ENCODE results near the gene MNX1.

Gene MNX1

GRCh38 chr7:157044147-157044687 lies 33.8 kb upstream of the MNX1 start:
- no peaks in the 10 kb centered on the region for H3K36me3 ChIP-seq (ENCODE audit: insufficient read depth, low read length)
- no peak overlapping the region for H3K4me3 ChIP-seq (ENCODE audit: low read length)
- no peak overlapping the region for H3K9ac ChIP-seq (ENCODE audit: low read depth, low read length)

GRCh38 chr7:157043745-157044144 lies 33.3 kb upstream of the MNX1 start:
- Histone ChIP-seq H3K9ac (ENCODE audit: low read depth, low read length) (no peak overlapping the region), H3K4me1 (ENCODE audit: control insufficient read depth, insufficient read depth, low read length) (no peaks in the 10 kb centered on the region), H3K27me3 (ENCODE audit: control insufficient read depth, insufficient read depth, low read length) (no peaks in the 10 kb centered on the region), H3K4me3 (ENCODE audit: low read length) (no peak overlapping the region), H3K4me2 (ENCODE audit: low read length) (no peak overlapping the region), H3K9me3 (replicated peaks; ENCODE audit: low read length) (no peaks in the 10 kb centered on the region), H3K36me3 (ENCODE audit: insufficient read depth, low read length) (no peaks in the 10 kb centered on the region)

More at GRCh38 chr7:157044147-157044687, 33.8 kb upstream of the MNX1 start:
- H3K27me3 ChIP-seq (ENCODE audit: control insufficient read depth, insufficient read depth, low read length): no peaks in the 10 kb centered on the region
- H3K4me2 ChIP-seq (ENCODE audit: low read length): no peak overlapping the region
- H3K9me3 ChIP-seq (replicated peaks; ENCODE audit: low read length): no peaks in the 10 kb centered on the region
- H3K4me1 ChIP-seq (ENCODE audit: control insufficient read depth, insufficient read depth, low read length): no peaks in the 10 kb centered on the region

GRCh38 chr7:157041514-157042277 lies 31.2 kb upstream of the MNX1 start:
- H3K4me3 ChIP-seq (ENCODE audit: low read length): no peak overlapping the region
- H3K9me3 ChIP-seq (replicated peaks; ENCODE audit: low read length): no peaks in the 10 kb centered on the region
- no peak overlapping the region for H3K4me2 ChIP-seq (ENCODE audit: low read length)
- no peaks in the 10 kb centered on the region for H3K36me3 ChIP-seq (ENCODE audit: insufficient read depth, low read length)
- no peaks in the 10 kb centered on the region for H3K27me3 ChIP-seq (ENCODE audit: control insufficient read depth, insufficient read depth, low read length)
- H3K9ac ChIP-seq (ENCODE audit: low read depth, low read length): no peak overlapping the region
- no peaks in the 10 kb centered on the region for H3K4me1 ChIP-seq (ENCODE audit: control insufficient read depth, insufficient read depth, low read length)

- Histone ChIP-seq H3K4me3 (ENCODE audit: low read length) (no peak overlapping the region), H3K9me3 (replicated peaks; ENCODE audit: low read length) (no peaks in the 10 kb centered on the region), H3K4me2 (ENCODE audit: low read length) (no peak overlapping the region), H3K9ac (ENCODE audit: low read depth, low read length) (no peak overlapping the region), H3K4me1 (ENCODE audit: control insufficient read depth, insufficient read depth, low read length) (no peaks in the 10 kb centered on the region), H3K36me3 (ENCODE audit: insufficient read depth, low read length) (no peaks in the 10 kb centered on the region), H3K27me3 (ENCODE audit: control insufficient read depth, insufficient read depth, low read length) (no peaks in the 10 kb centered on the region)
These were observed 30.5 kb upstream of the MNX1 start for GRCh38 chr7:157041004-157041403.

- Histone ChIP-seq H3K27me3 (ENCODE audit: control insufficient read depth, insufficient read depth, low read length) (peaks cover 6% of the 10 kb centered on the region), H3K4me1 (ENCODE audit: control insufficient read depth, insufficient read depth, low read length) (no peaks in the 10 kb centered on the region)
These were observed 27.2 kb upstream of the MNX1 start for GRCh38 chr7:157037635-157038034.

GRCh38 chr7:157037028-157037427 lies 26.6 kb upstream of the MNX1 start:
- Histone ChIP-seq H3K4me1 (ENCODE audit: control insufficient read depth, insufficient read depth, low read length) (no peaks in the 10 kb centered on the region), H3K4me3 (ENCODE audit: low read length) (no peak overlapping the region), H3K9ac (ENCODE audit: low read depth, low read length) (no peak overlapping the region), H3K36me3 (ENCODE audit: insufficient read depth, low read length) (no peaks in the 10 kb centered on the region), H3K27me3 (ENCODE audit: control insufficient read depth, insufficient read depth, low read length) (peaks cover 6% of the 10 kb centered on the region), H3K4me2 (ENCODE audit: low read length) (no peak overlapping the region), H3K9me3 (replicated peaks; ENCODE audit: low read length) (no peaks in the 10 kb centered on the region)

More at GRCh38 chr7:157037635-157038034, 27.2 kb upstream of the MNX1 start:
- Histone ChIP-seq H3K9ac (ENCODE audit: low read depth, low read length) (no peak overlapping the region), H3K4me3 (ENCODE audit: low read length) (no peak overlapping the region), H3K36me3 (ENCODE audit: insufficient read depth, low read length) (no peaks in the 10 kb centered on the region), H3K9me3 (replicated peaks; ENCODE audit: low read length) (no peaks in the 10 kb centered on the region), H3K4me2 (ENCODE audit: low read length) (no peak overlapping the region)

- H3K4me2 ChIP-seq (ENCODE audit: low read length): no peak overlapping the region
- H3K9ac ChIP-seq (ENCODE audit: low read depth, low read length): no peak overlapping the region
- H3K9me3 ChIP-seq (replicated peaks; ENCODE audit: low read length): no peaks in the 10 kb centered on the region
- no peaks in the 10 kb centered on the region for H3K36me3 ChIP-seq (ENCODE audit: insufficient read depth, low read length)
- no peak overlapping the region for H3K4me3 ChIP-seq (ENCODE audit: low read length)
- H3K4me1 ChIP-seq (ENCODE audit: control insufficient read depth, insufficient read depth, low read length): no peaks in the 10 kb centered on the region
- H3K27me3 ChIP-seq (ENCODE audit: control insufficient read depth, insufficient read depth, low read length): peaks cover 6% of the 10 kb centered on the region
These were observed 25.5 kb upstream of the MNX1 start for GRCh38 chr7:157035979-157036378.

- Histone ChIP-seq H3K9ac (ENCODE audit: low read depth, low read length) (no peak overlapping the region), H3K4me1 (ENCODE audit: control insufficient read depth, insufficient read depth, low read length) (no peaks in the 10 kb centered on the region), H3K9me3 (replicated peaks; ENCODE audit: low read length) (no peaks in the 10 kb centered on the region), H3K4me3 (ENCODE audit: low read length) (no peak overlapping the region), H3K4me2 (ENCODE audit: low read length) (no peak overlapping the region), H3K36me3 (ENCODE audit: insufficient read depth, low read length) (no peaks in the 10 kb centered on the region), H3K27me3 (ENCODE audit: control insufficient read depth, insufficient read depth, low read length) (peaks cover 6% of the 10 kb centered on the region)
These were observed 24.8 kb upstream of the MNX1 start for GRCh38 chr7:157035302-157035701.

- H3K27me3 ChIP-seq (ENCODE audit: control insufficient read depth, insufficient read depth, low read length): peaks cover 11% of the 10 kb centered on the region
These were observed 23.3 kb upstream of the MNX1 start for GRCh38 chr7:157033483-157034473.

GRCh38 chr7:157032644-157033482 lies 22.4 kb upstream of the MNX1 start:
- H3K27me3 ChIP-seq (ENCODE audit: control insufficient read depth, insufficient read depth, low read length): peaks cover 20% of the 10 kb centered on the region

More at GRCh38 chr7:157033483-157034473, 23.3 kb upstream of the MNX1 start:
- no peaks in the 10 kb centered on the region for H3K36me3 ChIP-seq (ENCODE audit: insufficient read depth, low read length)
- H3K9ac ChIP-seq (ENCODE audit: low read depth, low read length): no peak overlapping the region
- no peak overlapping the region for H3K4me2 ChIP-seq (ENCODE audit: low read length)
- no peak overlapping the region for H3K4me3 ChIP-seq (ENCODE audit: low read length)
- H3K4me1 ChIP-seq (ENCODE audit: control insufficient read depth, insufficient read depth, low read length): no peaks in the 10 kb centered on the region
- H3K9me3 ChIP-seq (replicated peaks; ENCODE audit: low read length): no peaks in the 10 kb centered on the region

GRCh38 chr7:157032128-157032527 lies 21.7 kb upstream of the MNX1 start:
- H3K4me3 ChIP-seq (ENCODE audit: low read length): no peak overlapping the region
- no peaks in the 10 kb centered on the region for H3K36me3 ChIP-seq (ENCODE audit: insufficient read depth, low read length)
- no peak overlapping the region for H3K9ac ChIP-seq (ENCODE audit: low read depth, low read length)
- no peaks in the 10 kb centered on the region for H3K9me3 ChIP-seq (replicated peaks; ENCODE audit: low read length)
- H3K27me3 ChIP-seq (ENCODE audit: control insufficient read depth, insufficient read depth, low read length): peaks cover 25% of the 10 kb centered on the region
- no peak overlapping the region for H3K4me2 ChIP-seq (ENCODE audit: low read length)
- H3K4me1 ChIP-seq (ENCODE audit: control insufficient read depth, insufficient read depth, low read length): no peaks in the 10 kb centered on the region

More at GRCh38 chr7:157032644-157033482, 22.4 kb upstream of the MNX1 start:
- no peaks in the 10 kb centered on the region for H3K4me1 ChIP-seq (ENCODE audit: control insufficient read depth, insufficient read depth, low read length)
- no peak overlapping the region for H3K4me2 ChIP-seq (ENCODE audit: low read length)
- no peaks in the 10 kb centered on the region for H3K36me3 ChIP-seq (ENCODE audit: insufficient read depth, low read length)
- H3K9ac ChIP-seq (ENCODE audit: low read depth, low read length): no peak overlapping the region
- H3K9me3 ChIP-seq (replicated peaks; ENCODE audit: low read length): no peaks in the 10 kb centered on the region
- no peak overlapping the region for H3K4me3 ChIP-seq (ENCODE audit: low read length)
